ENCODE measurements around the gene ACOXL. TPM values are rescaled to one million over a fixed set of nuclear protein-coding genes. Genes with fewer than 3 reads are reported as not detected.

The ACOXL gene
- total RNA-seq, 4 donors from 2014 or later = 1.2 to 10.6 (median 2.1) TPM

- DNase-seq = no peak
- H3K27me3 ChIP-seq = no peaks in the 10 kb centered on the region
- intact Hi-C loops (cut with DNase I) = no loop called here
- WGBS, 2 donors = 87 to 89% methylated on average over 8 of the region's 8 CpGs
- H3K4me3 ChIP-seq (replicated peaks in 1 of 3) = no peak overlapping the region
- no peaks in the 10 kb centered on the region for H3K4me1 ChIP-seq
- no peaks in the 10 kb centered on the region for H3K9me3 ChIP-seq
- H3K27ac ChIP-seq = no peak overlapping the region
- no peaks in the 10 kb centered on the region for H3K36me3 ChIP-seq
- no peak for TF ChIP-seq CTCF (IDR thresholded peaks at IDR 0.05)
- TF ChIP-seq POLR2A (IDR thresholded peaks at IDR 0.05) = no peak
Observed at GRCh38 chr2:110843959-110844510, 111.7 kb downstream of the ACOXL start.

- intact Hi-C loops (cut with DNase I) = no loop called here
- TF ChIP-seq CTCF (IDR thresholded peaks at IDR 0.05) (no peak), POLR2A (IDR thresholded peaks at IDR 0.05) (no peak)
- 91% methylated on average over 9 of the region's 9 CpGs for WGBS, 2 donors
Observed at GRCh38 chr2:110847651-110848050, 115.3 kb downstream of the ACOXL start.

GRCh38 chr2:110848071-110848470 lies 115.7 kb downstream of the ACOXL start:
- 86 to 89% methylated on average over 2 of the region's 2 CpGs for WGBS, 2 donors
- Histone ChIP-seq H3K27me3 (no peaks in the 10 kb centered on the region), H3K9me3 (no peaks in the 10 kb centered on the region), H3K36me3 (no peaks in the 10 kb centered on the region), H3K27ac (no peak overlapping the region), H3K4me3 (replicated peaks in 1 of 3) (no peak overlapping the region), H3K4me1 (no peaks in the 10 kb centered on the region)
- no peak for TF ChIP-seq CTCF (IDR thresholded peaks at IDR 0.05)
- intact Hi-C loops (cut with DNase I) = no loop called here
- DNase-seq = no peak

More at GRCh38 chr2:110847651-110848050, 115.3 kb downstream of the ACOXL start:
- no peak for DNase-seq
- H3K27me3 ChIP-seq = no peaks in the 10 kb centered on the region
- H3K4me3 ChIP-seq (replicated peaks in 1 of 3) = no peak overlapping the region
- H3K9me3 ChIP-seq = no peaks in the 10 kb centered on the region
- H3K27ac ChIP-seq = no peak overlapping the region
- H3K4me1 ChIP-seq = no peaks in the 10 kb centered on the region
- no peaks in the 10 kb centered on the region for H3K36me3 ChIP-seq

- DNase-seq = no peak
- Histone ChIP-seq H3K4me3 (replicated peaks in 1 of 3) (no peak overlapping the region), H3K36me3 (no peaks in the 10 kb centered on the region), H3K9me3 (no peaks in the 10 kb centered on the region), H3K27ac (no peak overlapping the region), H3K27me3 (no peaks in the 10 kb centered on the region), H3K4me1 (no peaks in the 10 kb centered on the region)
- 79 to 86% methylated on average over 13 of the region's 13 CpGs for WGBS, 2 donors
- TF ChIP-seq POLR2A (IDR thresholded peaks at IDR 0.05) = no peak
- intact Hi-C loops (cut with DNase I) = no loop called here
Observed at GRCh38 chr2:110848519-110849030, 116.2 kb downstream of the ACOXL start.

GRCh38 chr2:110851531-110851930 lies 119.2 kb downstream of the ACOXL start:
- WGBS, 2 donors = 92 to 94% methylated on average over 6 to 13 of the region's 13 CpGs
- no peak overlapping the region for H3K27ac ChIP-seq
- H3K4me3 ChIP-seq (replicated peaks in 1 of 3) = no peak overlapping the region
- H3K27me3 ChIP-seq = no peaks in the 10 kb centered on the region
- H3K9me3 ChIP-seq = no peaks in the 10 kb centered on the region
- H3K4me1 ChIP-seq = no peaks in the 10 kb centered on the region
- no peak for TF ChIP-seq POLR2A (IDR thresholded peaks at IDR 0.05)
- no peak for TF ChIP-seq CTCF (IDR thresholded peaks at IDR 0.05)
- intact Hi-C loops (cut with DNase I) = no loop called here
- no peaks in the 10 kb centered on the region for H3K36me3 ChIP-seq
- DNase-seq = no peak
